Anterior cingulate cortex (tissue), 58 donors: Measurements from ENCODE around the gene ATP4A.
"Not testable (repeated sequence)": the region's sequence is repeated elsewhere in the genome, so short reads cannot be mapped to it uniquely, and the experiment has no call there.

Experiments
- DNase-seq, 58 donors: peaks; one replicate each; lab custom pipeline; 2025; lab: John Stamatoyannopoulos, UW

Gene ATP4A

GRCh38 chr19:35563207-35563829 lies at the start of gene ATP4A:
Gene ATP4A, minus strand, starts transcription at chr19:35563658. Its CDS starts 29 bp downstream, at chr19:35563629.
- no peak for DNase-seq

GRCh38 chr19:35612559-35613321 lies 49.3 kb upstream of the ATP4A start, which contains the start of gene HAUS5:
Gene HAUS5, plus strand, starts transcription at chr19:35612735. Its CDS starts 60 bp downstream, at chr19:35612795.
- DNase-seq = peak; percentile 30 to 95 (median 83)

- no peak for DNase-seq
Observed at GRCh38 chr19:35612224-35612558, 48.7 kb upstream of the ATP4A start.

GRCh38 chr19:35609851-35610353 lies 46.4 kb upstream of the ATP4A start:
- DNase-seq = no peak

GRCh38 chr19:35608251-35608650 lies 44.8 kb upstream of the ATP4A start:
- no peak for DNase-seq

- DNase-seq = no peak
Observed at GRCh38 chr19:35607661-35608060, 44.2 kb upstream of the ATP4A start.

- DNase-seq = not testable (repeated sequence)
Observed at GRCh38 chr19:35607170-35607569, 43.7 kb upstream of the ATP4A start.

- not testable (repeated sequence) for DNase-seq
Observed at GRCh38 chr19:35604436-35604835, 41.0 kb upstream of the ATP4A start.

- DNase-seq = no peak
Observed at GRCh38 chr19:35601971-35602370, 38.5 kb upstream of the ATP4A start.

GRCh38 chr19:35596366-35596999 lies 33.0 kb upstream of the ATP4A start:
- DNase-seq = no peak

GRCh38 chr19:35595928-35596327 lies 32.5 kb upstream of the ATP4A start:
- DNase-seq = no peak

- not testable (repeated sequence) for DNase-seq
Observed at GRCh38 chr19:35595026-35595425, 31.6 kb upstream of the ATP4A start.

- DNase-seq = peak in 2 of 58 donors; percentile 1 to 3
Observed at GRCh38 chr19:35592226-35592625, 28.8 kb upstream of the ATP4A start.

GRCh38 chr19:35590875-35591274 lies 27.4 kb upstream of the ATP4A start:
- DNase-seq = no peak

GRCh38 chr19:35587321-35587720 lies 23.9 kb upstream of the ATP4A start:
- DNase-seq = no peak

GRCh38 chr19:35585848-35586247 lies 22.4 kb upstream of the ATP4A start, which contains the start of gene PMIS2:
Gene PMIS2, plus strand, starts transcription at chr19:35586173. Its CDS starts 87 bp downstream, at chr19:35586260.
- DNase-seq = peak in 1 of 58 donors; percentile 1

GRCh38 chr19:35582760-35583159 lies 19.3 kb upstream of the ATP4A start:
- no peak for DNase-seq

GRCh38 chr19:35578707-35579106 lies 15.2 kb upstream of the ATP4A start:
- DNase-seq = no peak

- DNase-seq = no peak
Observed at GRCh38 chr19:35577918-35578317, 14.5 kb upstream of the ATP4A start.

- DNase-seq = no peak
Observed at GRCh38 chr19:35571406-35571965, 8.0 kb upstream of the ATP4A start.

- DNase-seq = no peak
Observed at GRCh38 chr19:35569281-35569781, 5.9 kb upstream of the ATP4A start.
